Liver (tissue), 9 donors: Measurements from ENCODE around the gene HBD. TPM values are rescaled to one million over a fixed set of nuclear protein-coding genes. Genes with fewer than 3 reads are reported as not detected.

ENCODE experiments used
- DNase-seq: peaks from one replicate; pipeline ENCODE4 v3.0.0-alpha.2; 2017; ENCODE audit warnings: low spot score
- H3K27ac ChIP-seq, 2 donors: one replicate each; pipeline ENCODE4 v1.7.0; 2013; ENCODE audit warnings: inconsistent platforms in 2 of 2, low read length in 2 of 2, control low read depth in 1 of 2, low read depth in 1 of 2, mild to moderate bottlenecking in 1 of 2
- H3K27me3 ChIP-seq, 4 donors: one replicate each; pipeline versions ENCODE4 v1.6.1 to v1.7.0; 2013; ENCODE audit warnings: low read length in 3 of 4, inconsistent platforms in 1 of 4, mild to moderate bottlenecking in 1 of 4, moderate library complexity in 1 of 4; ENCODE audit not compliant: control insufficient read depth in 4 of 4, insufficient read depth in 4 of 4
- H3K36me3 ChIP-seq, 4 donors: one replicate each; pipeline versions ENCODE4 v1.6.1 to v1.7.0; 2013; ENCODE audit warnings: low read length in 3 of 4, mild to moderate bottlenecking in 3 of 4, low read depth in 1 of 4, moderate library complexity in 1 of 4; ENCODE audit not compliant: control insufficient read depth in 4 of 4, insufficient read depth in 3 of 4
- H3K4me1 ChIP-seq, 4 donors: one replicate each; pipeline versions ENCODE4 v1.6.1 to v1.7.0; 2013; ENCODE audit warnings: low read length in 3 of 4, mild to moderate bottlenecking in 3 of 4, moderate library complexity in 1 of 4; ENCODE audit not compliant: control insufficient read depth in 4 of 4, insufficient read depth in 4 of 4
- H3K4me3 ChIP-seq, 3 donors: one replicate each; pipeline versions ENCODE4 v1.6.1 to v1.7.0; 2013; ENCODE audit warnings: low read length in 3 of 3, control low read depth in 1 of 3, low read depth in 1 of 3, mild to moderate bottlenecking in 1 of 3
- H3K9ac ChIP-seq, 2 donors: one replicate each; pipeline ENCODE4 v1.7.0; 2013; ENCODE audit warnings: low read length in 2 of 2, mild to moderate bottlenecking in 2 of 2, moderate library complexity in 2 of 2, control low read depth in 1 of 2, low read depth in 1 of 2
- H3K9me3 ChIP-seq, 4 donors: one replicate each; pipeline versions ENCODE4 v1.6.1 to v1.7.0; 2013; ENCODE audit warnings: low read length in 3 of 4; ENCODE audit not compliant: control insufficient read depth in 4 of 4
- ATF3 ChIP-seq: IDR thresholded peaks from 2 replicates; pipeline ENCODE4 v1.6.1; 2016; ENCODE audit warnings: antibody characterized with exemption
- CTCF ChIP-seq: fragments of 150-350 bp; IDR thresholded peaks from 2 replicates; pipeline ENCODE4 v1.5.1; 2017; ENCODE audit warnings: improper control_type of control experiment, low read depth, low read length; ENCODE audit not compliant: missing input control
- EGR1 ChIP-seq, 2 donors: IDR thresholded peaks; 2 replicates each; pipeline ENCODE4 v1.6.1; 2016 to 2018; ENCODE audit warnings: antibody characterized with exemption in 2 of 2, low read depth in 2 of 2
- FOXA1 ChIP-seq: IDR thresholded peaks from 2 replicates; pipeline ENCODE4 v1.6.1; 2016; ENCODE audit warnings: antibody characterized with exemption
- FOXA2 ChIP-seq: IDR thresholded peaks from 2 replicates; pipeline ENCODE4 v1.6.1; 2016; ENCODE audit warnings: antibody characterized with exemption
- GABPA ChIP-seq, 2 donors: IDR thresholded peaks in 1 of 2; conservative IDR thresholded peaks in 1 of 2; 2 replicates each; pipeline ENCODE4 v1.6.1; 2016; ENCODE audit warnings: antibody characterized with exemption in 2 of 2, mild to moderate bottlenecking in 1 of 2, moderate library complexity in 1 of 2
- HNF4A ChIP-seq, 2 donors: conservative IDR thresholded peaks; 2 replicates each; pipeline ENCODE4 v1.6.1; 2016; ENCODE audit warnings: antibody characterized with exemption in 2 of 2, mild to moderate bottlenecking in 2 of 2
- HNF4G ChIP-seq: IDR thresholded peaks from 2 replicates; pipeline ENCODE4 v1.6.1; 2016; ENCODE audit warnings: antibody characterized with exemption
- JUND ChIP-seq, 2 donors: IDR thresholded peaks; 2 replicates each; pipeline ENCODE4 v1.6.1; 2016; ENCODE audit warnings: antibody characterized with exemption in 2 of 2
- NR2F2 ChIP-seq: IDR thresholded peaks from 2 replicates; pipeline ENCODE4 v1.6.1; 2016; ENCODE audit warnings: antibody characterized with exemption
- RXRA ChIP-seq, 2 donors: IDR thresholded peaks; 2 replicates each; pipeline ENCODE4 v1.6.1; 2017 to 2018; ENCODE audit warnings: antibody characterized with exemption in 2 of 2, mild to moderate bottlenecking in 1 of 2
- SP1 ChIP-seq: IDR thresholded peaks from 2 replicates; pipeline ENCODE4 v1.6.1; 2018; ENCODE audit warnings: antibody characterized with exemption, mild to moderate bottlenecking
- TAF1 ChIP-seq: conservative IDR thresholded peaks from 2 replicates; pipeline ENCODE4 v1.6.1; 2016; ENCODE audit warnings: antibody characterized with exemption, mild to moderate bottlenecking
- YY1 ChIP-seq: IDR thresholded peaks from 2 replicates; pipeline ENCODE4 v1.6.1; 2016; ENCODE audit warnings: antibody characterized with exemption, mild to moderate bottlenecking
- ZBTB33 ChIP-seq: IDR thresholded peaks from 2 replicates; pipeline ENCODE4 v1.6.1; 2016; ENCODE audit warnings: antibody characterized with exemption
- WGBS: extraction: QIAGEN DNeasy Blood & Tissue Kit; methylation state at CpG from one replicate; pipeline ENCODE4 v1.1.7; 2013; 5-methylcytosine and 5-hydroxymethylcytosine counted together
- polyA plus RNA-seq, 2 donors: library from polyadenylated mRNA; stranded (reverse) in 1 of 2; unstranded in 1 of 2; fragments of 200-250 nt in 1 of 2; fragments of >200 nt in 1 of 2; fragmentation: Nextera tagmentation in 1 of 2; extraction: Ambion mirVana in 1 of 2; gene quantifications; one replicate each; pipeline versions ENCODE4 v1.2.1 to v1.2.3, GENCODE V29; 2013 to 2015
- total RNA-seq, 2 donors: library from RNA; depleted of rRNA; stranded (reverse); fragments of >200 nt; gene quantifications; one replicate each; pipeline ENCODE4 v1.2.3, GENCODE V29; 2014
- TF ChIP-seq, protein P1 (sequence below): IDR thresholded peaks from 2 replicates; pipeline ENCODE4 v1.6.1; 2016; ENCODE audit warnings: antibody characterized with exemption
- TF ChIP-seq, protein P2 (sequence below): IDR thresholded peaks from 2 replicates; pipeline ENCODE4 v1.6.1; 2016; ENCODE audit warnings: antibody characterized with exemption, mild to moderate bottlenecking
- donor health status: healthy.
- donor health status: healthy.
- donor health status: healthy.
- donor health status: healthy.
- donor health status: healthy.

HBD gene
- total and polyA plus RNA-seq, 4 donors: 0.72 to 6.0 TPM; not detected in 2

DNA sequence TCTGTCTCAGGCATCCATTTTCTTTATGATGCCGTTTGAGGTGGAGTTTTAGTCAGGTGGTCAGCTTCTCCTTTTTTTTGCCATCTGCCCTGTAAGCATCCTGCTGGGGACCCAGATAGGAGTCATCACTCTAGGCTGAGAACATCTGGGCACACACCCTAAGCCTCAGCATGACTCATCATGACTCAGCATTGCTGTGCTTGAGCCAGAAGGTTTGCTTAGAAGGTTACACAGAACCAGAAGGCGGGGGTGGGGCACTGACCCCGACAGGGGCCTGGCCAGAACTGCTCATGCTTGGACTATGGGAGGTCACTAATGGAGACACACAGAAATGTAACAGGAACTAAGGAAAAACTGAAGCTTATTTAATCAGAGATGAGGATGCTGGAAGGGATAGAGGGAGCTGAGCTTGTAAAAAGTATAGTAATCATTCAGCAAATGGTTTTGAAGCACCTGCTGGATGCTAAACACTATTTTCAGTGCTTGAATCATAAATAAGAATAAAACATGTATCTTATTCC, 46.4 kb upstream of the HBD start:
- H3K4me3 ChIP-seq: no peak overlapping the region
- H3K36me3 ChIP-seq: no peaks in the 10 kb centered on the region
- H3K4me1 ChIP-seq: no peaks in the 10 kb centered on the region
- TF ChIP-seq TAF1 (no peak), RXRA (IDR thresholded peaks at IDR 0.05) (peak in 1 of 2 donors; percentile 6), CTCF (no peak), FOXA2 (no peak), JUND (IDR thresholded peaks at IDR 0.05) (no peak)
- no peak overlapping the region for H3K27ac ChIP-seq
- WGBS: 50% methylated on average over 3 of the region's 3 CpGs
- no peak overlapping the region for H3K9ac ChIP-seq
- H3K27me3 ChIP-seq: no peaks in the 10 kb centered on the region
- H3K9me3 ChIP-seq: no peaks in the 10 kb centered on the region
- peak; percentile 92 for DNase-seq

- H3K4me3 ChIP-seq: no peak overlapping the region
- no peaks in the 10 kb centered on the region for H3K4me1 ChIP-seq
- DNase-seq: no peak
- no peak for TF ChIP-seq ZBTB33
- TF ChIP-seq GABPA (IDR thresholded peaks at IDR 0.05 in 1 of 2, conservative IDR thresholded peaks at IDR 0.05 in 1 of 2): no peak
- no peak for TF ChIP-seq JUND (IDR thresholded peaks at IDR 0.05)
- no peak for TF ChIP-seq HNF4A (conservative IDR thresholded peaks at IDR 0.05)
- no peak for TF ChIP-seq YY1
- TF ChIP-seq, protein P1, sequence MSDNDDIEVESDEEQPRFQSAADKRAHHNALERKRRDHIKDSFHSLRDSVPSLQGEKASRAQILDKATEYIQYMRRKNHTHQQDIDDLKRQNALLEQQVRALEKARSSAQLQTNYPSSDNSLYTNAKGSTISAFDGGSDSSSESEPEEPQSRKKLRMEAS: no peak
- TF ChIP-seq HNF4G: no peak
- TF ChIP-seq, protein P2, sequence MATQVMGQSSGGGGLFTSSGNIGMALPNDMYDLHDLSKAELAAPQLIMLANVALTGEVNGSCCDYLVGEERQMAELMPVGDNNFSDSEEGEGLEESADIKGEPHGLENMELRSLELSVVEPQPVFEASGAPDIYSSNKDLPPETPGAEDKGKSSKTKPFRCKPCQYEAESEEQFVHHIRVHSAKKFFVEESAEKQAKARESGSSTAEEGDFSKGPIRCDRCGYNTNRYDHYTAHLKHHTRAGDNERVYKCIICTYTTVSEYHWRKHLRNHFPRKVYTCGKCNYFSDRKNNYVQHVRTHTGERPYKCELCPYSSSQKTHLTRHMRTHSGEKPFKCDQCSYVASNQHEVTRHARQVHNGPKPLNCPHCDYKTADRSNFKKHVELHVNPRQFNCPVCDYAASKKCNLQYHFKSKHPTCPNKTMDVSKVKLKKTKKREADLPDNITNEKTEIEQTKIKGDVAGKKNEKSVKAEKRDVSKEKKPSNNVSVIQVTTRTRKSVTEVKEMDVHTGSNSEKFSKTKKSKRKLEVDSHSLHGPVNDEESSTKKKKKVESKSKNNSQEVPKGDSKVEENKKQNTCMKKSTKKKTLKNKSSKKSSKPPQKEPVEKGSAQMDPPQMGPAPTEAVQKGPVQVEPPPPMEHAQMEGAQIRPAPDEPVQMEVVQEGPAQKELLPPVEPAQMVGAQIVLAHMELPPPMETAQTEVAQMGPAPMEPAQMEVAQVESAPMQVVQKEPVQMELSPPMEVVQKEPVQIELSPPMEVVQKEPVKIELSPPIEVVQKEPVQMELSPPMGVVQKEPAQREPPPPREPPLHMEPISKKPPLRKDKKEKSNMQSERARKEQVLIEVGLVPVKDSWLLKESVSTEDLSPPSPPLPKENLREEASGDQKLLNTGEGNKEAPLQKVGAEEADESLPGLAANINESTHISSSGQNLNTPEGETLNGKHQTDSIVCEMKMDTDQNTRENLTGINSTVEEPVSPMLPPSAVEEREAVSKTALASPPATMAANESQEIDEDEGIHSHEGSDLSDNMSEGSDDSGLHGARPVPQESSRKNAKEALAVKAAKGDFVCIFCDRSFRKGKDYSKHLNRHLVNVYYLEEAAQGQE: no peak
- TF ChIP-seq NR2F2: no peak
- no peak for TF ChIP-seq EGR1 (IDR thresholded peaks at IDR 0.05; ENCODE audit: low read depth in 2 of 2)
- TF ChIP-seq SP1: no peak
- no peak for TF ChIP-seq ATF3
- no peak for TF ChIP-seq RXRA (IDR thresholded peaks at IDR 0.05)
- no peak for TF ChIP-seq FOXA1
- no peak for TF ChIP-seq FOXA2
- no peak for TF ChIP-seq TAF1
- no peaks in the 10 kb centered on the region for H3K9me3 ChIP-seq
- WGBS: 85% methylated on average over 4 of the region's 4 CpGs
- no peak overlapping the region for H3K27ac ChIP-seq
- no peak overlapping the region for H3K9ac ChIP-seq
- no peaks in the 10 kb centered on the region for H3K36me3 ChIP-seq
- H3K27me3 ChIP-seq: no peaks in the 10 kb centered on the region
These were observed 45.3 kb upstream of the HBD start for GRCh38 chr11:5279471-5280090.
